Mucosa of rectum (tissue), 2 donors: ENCODE results near the gene ZFR2.
"Not testable (repeated sequence)": the region's sequence is repeated elsewhere in the genome, so short reads cannot be mapped to it uniquely, and the experiment has no call there.

Experiments
- H3K27ac ChIP-seq, 2 donors: one replicate each; pipeline ENCODE4 v1.7.0; 2013; ENCODE audit warnings: inconsistent platforms in 2 of 2, low read depth in 2 of 2, low read length in 2 of 2
- H3K27me3 ChIP-seq, 2 donors: one replicate each; pipeline ENCODE4 v1.7.0; 2013; ENCODE audit warnings: low read length in 2 of 2; ENCODE audit not compliant: control insufficient read depth in 2 of 2, insufficient read depth in 2 of 2
- H3K36me3 ChIP-seq, 2 donors: one replicate each; pipeline ENCODE4 v1.7.0; 2013; ENCODE audit warnings: low read length in 2 of 2; ENCODE audit not compliant: control insufficient read depth in 2 of 2, insufficient read depth in 2 of 2
- H3K4me1 ChIP-seq, 2 donors: one replicate each; pipeline ENCODE4 v1.7.0; 2013; ENCODE audit warnings: low read length in 2 of 2, mild to moderate bottlenecking in 1 of 2; ENCODE audit not compliant: control insufficient read depth in 2 of 2, insufficient read depth in 2 of 2
- H3K4me3 ChIP-seq, 2 donors: one replicate each; pipeline ENCODE4 v1.7.0; 2013; ENCODE audit warnings: low read length in 2 of 2
- H3K9ac ChIP-seq, 2 donors: one replicate each; pipeline ENCODE4 v1.7.0; 2013; ENCODE audit warnings: low read length in 2 of 2, low read depth in 1 of 2, mild to moderate bottlenecking in 1 of 2
- H3K9me3 ChIP-seq, 2 donors: one replicate each; pipeline ENCODE4 v1.7.0; 2013; ENCODE audit warnings: low read length in 2 of 2; ENCODE audit not compliant: control insufficient read depth in 2 of 2
- donor health status: healthy.
- donor health status: Normal muscosa, but diverticular disease.

The ZFR2 gene

GRCh38 chr19:3898426-3898825 lies 29.6 kb upstream of the ZFR2 start:
- H3K4me1 ChIP-seq, result no peaks in the 10 kb centered on the region
- no peaks in the 10 kb centered on the region for H3K27me3 ChIP-seq
- no peak overlapping the region for H3K4me3 ChIP-seq
- H3K9ac ChIP-seq, result no peak overlapping the region
- H3K27ac ChIP-seq, result no peak overlapping the region
- no peaks in the 10 kb centered on the region for H3K36me3 ChIP-seq
- H3K9me3 ChIP-seq, result no peaks in the 10 kb centered on the region

DNA sequence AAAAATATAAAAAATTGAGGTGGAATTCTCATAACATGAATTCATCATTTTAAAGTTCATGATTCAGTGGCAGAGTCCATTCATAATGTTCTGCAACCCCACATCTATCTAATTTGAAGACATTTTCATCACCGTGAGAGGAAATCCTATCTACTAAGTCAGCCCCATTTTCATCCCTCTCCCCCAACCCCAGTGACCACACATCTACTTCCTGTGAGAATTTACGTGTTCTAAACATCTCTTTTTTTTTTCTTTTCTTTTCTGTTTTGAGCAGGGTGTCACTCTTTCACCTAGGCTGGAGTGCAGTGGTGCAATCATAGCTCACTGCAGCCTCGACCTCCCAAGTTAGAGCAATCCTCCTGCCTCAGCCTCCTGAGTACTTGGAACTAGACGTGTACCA lies 29.1 kb upstream of the ZFR2 start:
- H3K4me3 ChIP-seq, result no peak overlapping the region
- no peaks in the 10 kb centered on the region for H3K4me1 ChIP-seq
- H3K27me3 ChIP-seq, result no peaks in the 10 kb centered on the region
- no peaks in the 10 kb centered on the region for H3K36me3 ChIP-seq
- no peak overlapping the region for H3K27ac ChIP-seq
- no peak overlapping the region for H3K9ac ChIP-seq
- H3K9me3 ChIP-seq, result no peaks in the 10 kb centered on the region

- Histone ChIP-seq H3K36me3 (no peaks in the 10 kb centered on the region), H3K9ac (no peak overlapping the region), H3K9me3 (no peaks in the 10 kb centered on the region), H3K4me1 (no peaks in the 10 kb centered on the region), H3K27me3 (no peaks in the 10 kb centered on the region), H3K27ac (no peak overlapping the region), H3K4me3 (no peak overlapping the region)
These were observed 26.9 kb upstream of the ZFR2 start for GRCh38 chr19:3895788-3896187.

DNA sequence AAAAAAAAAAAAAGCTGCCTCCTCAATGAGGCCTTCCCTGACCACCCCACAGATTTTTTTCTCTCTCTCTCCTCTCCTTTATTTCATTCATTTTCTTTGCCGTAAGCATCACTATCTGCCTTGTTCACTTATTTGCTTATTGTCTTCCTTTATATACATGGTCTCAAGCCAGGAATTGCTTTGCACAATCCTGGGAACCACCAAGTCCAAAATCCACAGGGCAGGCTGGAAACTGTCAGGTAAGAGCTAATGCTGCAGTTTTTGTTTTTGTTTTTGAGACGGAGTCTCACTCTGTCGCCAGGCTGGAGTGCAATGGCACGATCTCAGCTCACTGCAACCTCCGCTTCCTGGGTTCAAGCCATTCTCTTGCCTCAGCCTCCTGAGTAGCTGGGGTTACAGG lies 26.1 kb upstream of the ZFR2 start:
- not testable (repeated sequence) for H3K9ac ChIP-seq, H3K27me3 ChIP-seq, H3K4me1 ChIP-seq, H3K36me3 ChIP-seq, H3K27ac ChIP-seq, H3K9me3 ChIP-seq, H3K4me3 ChIP-seq

DNA sequence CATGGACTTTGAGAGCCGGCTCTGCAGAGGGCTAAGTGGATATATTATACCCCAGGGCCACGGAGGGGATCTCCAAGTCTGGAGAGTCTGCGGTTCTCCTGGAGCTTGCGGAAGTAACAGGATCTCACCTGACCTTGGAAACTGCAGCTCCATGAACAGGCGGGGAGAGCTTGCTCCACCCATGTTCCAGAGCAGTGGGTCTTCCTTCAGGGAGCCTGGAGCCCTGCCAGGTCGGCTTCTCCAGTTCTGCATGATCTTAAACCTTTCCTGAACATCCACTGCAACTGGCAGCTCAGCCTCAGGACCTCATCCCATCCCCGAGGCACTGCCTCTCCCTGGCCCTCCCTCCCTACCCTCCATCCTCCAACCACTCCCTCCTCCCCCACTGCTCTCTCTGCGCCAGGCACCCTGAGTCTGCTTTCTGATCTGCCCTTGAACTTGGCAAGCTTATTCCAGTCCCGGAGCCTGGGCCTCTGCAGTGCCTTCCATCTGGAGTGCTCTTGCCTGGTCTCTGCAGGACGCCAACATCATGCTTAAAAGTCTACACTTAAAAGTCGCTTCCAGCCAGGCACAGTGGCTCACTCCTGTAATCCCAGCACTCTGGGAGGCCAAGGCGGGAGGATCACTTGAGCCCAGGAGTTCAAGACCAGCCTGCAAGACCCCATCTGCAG lies 24.8 kb upstream of the ZFR2 start:
- Histone ChIP-seq H3K36me3 (no peaks in the 10 kb centered on the region), H3K4me1 (no peaks in the 10 kb centered on the region), H3K27me3 (no peaks in the 10 kb centered on the region), H3K4me3 (no peak overlapping the region), H3K9me3 (no peaks in the 10 kb centered on the region), H3K27ac (no peak overlapping the region), H3K9ac (no peak overlapping the region)

- Histone ChIP-seq H3K27ac (no peak overlapping the region), H3K4me3 (no peak overlapping the region), H3K36me3 (no peaks in the 10 kb centered on the region), H3K27me3 (no peaks in the 10 kb centered on the region), H3K9me3 (no peaks in the 10 kb centered on the region), H3K9ac (no peak overlapping the region), H3K4me1 (no peaks in the 10 kb centered on the region)
These were observed 21.8 kb upstream of the ZFR2 start for GRCh38 chr19:3890591-3890990.

DNA sequence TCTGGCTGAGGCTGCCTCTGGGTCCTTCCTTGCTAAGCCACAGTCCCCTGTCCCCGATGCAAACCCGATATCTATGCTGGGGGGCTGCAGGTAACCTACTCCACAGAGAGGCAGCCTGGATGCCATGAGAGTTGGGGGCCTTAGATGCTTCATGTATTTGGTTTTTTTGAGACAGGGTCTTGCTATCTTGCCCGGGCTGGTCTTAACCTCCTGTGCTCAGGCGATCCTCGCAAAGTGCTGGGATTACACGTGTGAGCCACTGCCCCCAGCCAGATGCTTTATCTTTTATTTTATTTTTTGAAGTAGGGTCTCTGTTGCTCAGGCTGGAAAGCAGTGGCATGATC lies 13.2 kb upstream of the ZFR2 start:
- no peaks in the 10 kb centered on the region for H3K4me1 ChIP-seq
- H3K4me3 ChIP-seq, result no peak overlapping the region
- H3K27ac ChIP-seq, result no peak overlapping the region
- no peaks in the 10 kb centered on the region for H3K36me3 ChIP-seq
- no peaks in the 10 kb centered on the region for H3K9me3 ChIP-seq
- peaks cover 10 to 12% of the 10 kb centered on the region in 2 donors for H3K27me3 ChIP-seq
- no peak overlapping the region for H3K9ac ChIP-seq

- no peak overlapping the region for H3K9ac ChIP-seq
- H3K27ac ChIP-seq, result no peak overlapping the region
- H3K9me3 ChIP-seq, result no peaks in the 10 kb centered on the region
- H3K4me1 ChIP-seq, result no peaks in the 10 kb centered on the region
- H3K4me3 ChIP-seq, result no peak overlapping the region
- H3K27me3 ChIP-seq, result peaks cover 10 to 12% of the 10 kb centered on the region in 2 donors
- no peaks in the 10 kb centered on the region for H3K36me3 ChIP-seq
These were observed 12.6 kb upstream of the ZFR2 start for GRCh38 chr19:3881272-3882040.

GRCh38 chr19:3880471-3881271 lies 11.8 kb upstream of the ZFR2 start, which contains the start of gene ATCAY:
Gene ATCAY (plus strand): TSS chr19:3880685. CDS start chr19:3885768, 5,083 bp downstream.
- H3K9ac ChIP-seq, result no peak within 1 kb of the TSS
- H3K36me3 ChIP-seq, result no peaks in the 10 kb centered on the region
- no peaks in the 10 kb centered on the region for H3K4me1 ChIP-seq
- no peak within 1 kb of the TSS for H3K4me3 ChIP-seq
- peaks cover 10 to 12% of the 10 kb centered on the region in 2 donors for H3K27me3 ChIP-seq
- no peaks in the 10 kb centered on the region for H3K9me3 ChIP-seq
- no peak within 1 kb of the TSS for H3K27ac ChIP-seq

DNA sequence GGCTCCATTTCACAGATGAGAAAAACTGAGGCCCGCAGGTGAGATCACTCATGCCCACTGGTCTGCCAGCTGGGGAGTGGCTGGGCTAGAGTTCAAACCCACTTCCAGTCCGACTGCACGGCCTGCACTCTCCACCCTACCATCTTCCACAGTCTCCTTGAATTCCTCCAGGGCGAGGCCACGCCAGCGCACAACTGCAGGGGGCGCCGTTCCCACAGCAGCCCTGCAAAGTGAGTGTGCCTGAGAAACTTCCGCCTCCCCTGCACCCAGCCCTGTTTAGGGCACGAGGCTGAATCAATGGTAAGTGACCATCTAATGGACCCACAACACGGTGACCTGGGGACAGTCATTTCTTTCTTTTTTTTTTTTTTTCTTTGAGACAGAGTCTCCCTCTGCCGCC lies 10.8 kb upstream of the ZFR2 start:
- no peaks in the 10 kb centered on the region for H3K36me3 ChIP-seq
- H3K4me3 ChIP-seq, result no peak overlapping the region
- no peaks in the 10 kb centered on the region for H3K4me1 ChIP-seq
- H3K27ac ChIP-seq, result no peak overlapping the region
- peaks cover 10 to 12% of the 10 kb centered on the region in 2 donors for H3K27me3 ChIP-seq
- H3K9ac ChIP-seq, result no peak overlapping the region
- no peaks in the 10 kb centered on the region for H3K9me3 ChIP-seq
